AG09309 (cell line): ENCODE data around the gene GRIN3B.

Source experiments
- DNase-seq: peaks from one replicate; pipeline ENCODE4 v3.0.0-alpha.2; 2010; ENCODE audit warnings: low read depth
- H3K4me3 ChIP-seq: 2 replicates; pipeline ENCODE4 v1.5.1; 2011; ENCODE audit warnings: mild to moderate bottlenecking, low read depth, low read length, moderate library complexity; ENCODE audit not compliant: control insufficient read depth
- TF ChIP-seq, protein P1 (sequence below): IDR thresholded peaks from 2 replicates; pipeline ENCODE4 v1.5.1; 2011; ENCODE audit warnings: mild to moderate bottlenecking, low read depth, low read length, inconsistent platforms; ENCODE audit not compliant: insufficient read depth, control insufficient read depth; ENCODE audit errors: missing control alignments

GRIN3B gene

DNA sequence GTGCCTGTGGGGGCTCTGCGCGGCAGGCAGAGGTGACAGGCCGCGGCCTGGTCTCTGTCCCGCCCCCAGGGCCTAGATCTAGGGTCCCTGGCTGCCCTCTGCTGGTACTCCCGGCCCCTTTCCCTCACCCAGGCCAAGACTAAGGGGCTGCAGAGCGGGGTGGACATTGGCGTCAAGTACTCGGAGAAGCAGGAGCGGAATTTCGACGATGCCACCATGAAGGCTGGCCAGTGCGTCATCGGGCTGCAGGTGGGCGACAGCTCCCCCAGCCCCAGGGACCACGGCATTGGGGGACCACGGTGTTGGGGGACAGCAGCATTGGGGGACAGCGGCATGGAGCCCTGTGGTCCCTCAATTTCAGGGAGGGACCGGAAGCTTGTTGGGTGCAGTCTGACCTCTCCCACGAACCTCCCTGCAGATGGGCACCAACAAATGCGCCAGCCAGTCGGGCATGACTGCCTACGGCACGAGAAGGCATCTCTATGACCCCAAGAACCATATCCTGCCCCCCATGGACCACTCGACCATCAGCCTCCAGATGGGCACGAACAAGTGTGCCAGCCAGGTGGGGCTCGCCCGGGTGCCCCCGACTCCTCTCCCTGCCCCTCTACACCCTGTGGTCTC is 35.9 kb downstream of the GRIN3B start:
- no peak for DNase-seq
- TF ChIP-seq, protein P1, sequence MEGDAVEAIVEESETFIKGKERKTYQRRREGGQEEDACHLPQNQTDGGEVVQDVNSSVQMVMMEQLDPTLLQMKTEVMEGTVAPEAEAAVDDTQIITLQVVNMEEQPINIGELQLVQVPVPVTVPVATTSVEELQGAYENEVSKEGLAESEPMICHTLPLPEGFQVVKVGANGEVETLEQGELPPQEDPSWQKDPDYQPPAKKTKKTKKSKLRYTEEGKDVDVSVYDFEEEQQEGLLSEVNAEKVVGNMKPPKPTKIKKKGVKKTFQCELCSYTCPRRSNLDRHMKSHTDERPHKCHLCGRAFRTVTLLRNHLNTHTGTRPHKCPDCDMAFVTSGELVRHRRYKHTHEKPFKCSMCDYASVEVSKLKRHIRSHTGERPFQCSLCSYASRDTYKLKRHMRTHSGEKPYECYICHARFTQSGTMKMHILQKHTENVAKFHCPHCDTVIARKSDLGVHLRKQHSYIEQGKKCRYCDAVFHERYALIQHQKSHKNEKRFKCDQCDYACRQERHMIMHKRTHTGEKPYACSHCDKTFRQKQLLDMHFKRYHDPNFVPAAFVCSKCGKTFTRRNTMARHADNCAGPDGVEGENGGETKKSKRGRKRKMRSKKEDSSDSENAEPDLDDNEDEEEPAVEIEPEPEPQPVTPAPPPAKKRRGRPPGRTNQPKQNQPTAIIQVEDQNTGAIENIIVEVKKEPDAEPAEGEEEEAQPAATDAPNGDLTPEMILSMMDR: no peak

DNA sequence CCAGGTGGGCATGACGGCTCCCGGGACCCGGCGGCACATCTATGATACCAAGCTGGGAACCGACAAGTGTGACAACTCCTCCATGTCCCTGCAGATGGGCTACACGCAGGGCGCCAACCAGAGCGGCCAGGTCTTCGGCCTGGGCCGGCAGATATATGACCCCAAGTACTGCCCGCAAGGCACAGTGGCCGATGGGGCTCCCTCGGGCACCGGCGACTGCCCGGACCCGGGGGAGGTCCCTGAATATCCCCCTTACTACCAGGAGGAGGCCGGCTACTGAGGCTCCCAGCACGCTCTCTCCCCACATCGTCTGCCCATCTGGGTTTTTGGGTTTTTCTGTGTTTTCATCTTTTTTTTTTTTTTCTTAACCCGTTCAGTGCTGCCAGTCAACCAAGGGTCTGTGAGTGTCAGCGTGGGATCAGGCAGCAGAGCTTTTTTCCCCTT is 37.4 kb downstream of the GRIN3B start:
- no peak overlapping the region for H3K4me3 ChIP-seq
- TF ChIP-seq, protein P1: no peak
- no peak for DNase-seq

More for the DNA sequence above, 35.9 kb downstream of the GRIN3B start:
- no peak overlapping the region for H3K4me3 ChIP-seq

DNA sequence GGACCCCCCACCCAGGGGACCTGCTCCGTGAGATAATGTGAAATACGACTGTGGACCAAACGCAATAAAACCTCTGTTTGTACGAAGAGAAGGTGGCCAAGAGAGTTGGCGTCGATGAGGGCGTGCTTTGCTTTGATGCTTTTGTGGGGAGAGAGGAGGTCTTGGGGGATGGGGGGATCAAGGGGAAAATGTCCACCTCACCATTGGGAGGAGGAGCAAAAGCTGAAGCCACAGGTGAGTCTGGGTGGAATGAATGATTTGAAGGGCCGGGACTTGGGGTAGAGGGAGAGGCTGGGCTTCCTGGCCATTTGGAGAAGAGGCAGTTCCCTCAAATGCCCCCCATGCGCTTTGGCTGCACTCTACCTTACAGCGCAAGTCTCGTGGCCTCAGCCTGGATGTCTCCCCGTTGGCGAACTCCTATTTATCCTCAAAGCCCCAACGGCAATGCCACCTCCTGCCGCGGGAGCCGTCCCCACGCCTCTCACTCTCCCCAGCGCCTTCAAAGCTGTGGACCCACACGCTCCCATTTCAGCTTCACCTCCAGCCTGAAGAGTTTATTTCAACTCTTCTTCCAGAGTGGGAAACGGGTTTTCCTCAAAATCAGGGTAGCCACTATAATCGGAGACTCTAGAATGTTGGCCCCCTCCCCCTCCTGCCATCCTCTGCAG is 38.9 kb downstream of the GRIN3B start:
- DNase-seq: no peak
- H3K4me3 ChIP-seq: no peak overlapping the region

DNA sequence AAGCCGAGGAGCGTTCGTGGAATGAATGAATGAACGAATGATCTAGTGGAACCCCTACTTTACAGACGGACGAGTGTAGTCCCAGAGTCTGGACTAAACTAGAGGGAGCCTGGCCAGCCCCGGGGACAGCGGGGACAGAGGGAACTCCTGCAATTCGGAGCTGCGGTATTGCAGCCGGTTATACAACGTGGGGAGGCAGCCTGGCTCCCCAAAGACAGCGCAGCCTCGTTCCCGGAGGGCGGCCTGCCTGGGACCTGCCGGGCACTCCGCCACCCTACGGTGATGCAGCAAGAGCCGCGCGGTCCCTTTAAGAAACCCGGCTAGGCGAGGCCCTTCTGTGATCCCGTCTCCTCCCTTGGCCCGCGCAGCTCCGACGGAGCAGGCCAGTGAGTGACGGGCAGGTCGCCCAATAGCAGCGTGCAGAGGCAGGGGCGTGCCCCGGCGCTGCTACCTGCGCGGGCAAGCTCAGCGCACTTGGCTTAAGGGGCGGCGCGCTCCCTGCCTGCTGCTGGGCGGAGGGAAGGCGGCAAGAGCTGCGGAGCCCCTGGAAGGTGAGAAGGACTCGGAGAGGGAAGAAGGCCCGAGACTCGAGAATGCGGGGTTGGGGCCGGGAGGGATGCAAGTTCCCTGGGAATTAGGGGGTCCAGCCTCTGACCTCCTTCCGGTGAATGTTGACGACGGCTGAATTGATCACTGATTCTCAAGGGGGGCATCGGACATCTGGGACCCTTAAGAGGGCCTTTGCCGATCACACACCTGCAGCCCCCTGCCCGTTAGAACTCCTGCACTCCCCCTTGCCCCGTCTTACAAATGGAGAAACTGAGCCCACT is 39.6 kb downstream of the GRIN3B start, which contains the start of gene ABCA7:
TSS of gene ABCA7 (plus strand) at position 462 of the 830 bp plus-strand sequence. CDS start 1,255 bp downstream, outside the sequence.
- H3K4me3 ChIP-seq: peak within 1 kb of the TSS; percentile 54
- TF ChIP-seq, protein P1: no peak
- DNase-seq: peak; percentile 91

More for the DNA sequence above, 38.9 kb downstream of the GRIN3B start:
- TF ChIP-seq, protein P1: no peak

DNA sequence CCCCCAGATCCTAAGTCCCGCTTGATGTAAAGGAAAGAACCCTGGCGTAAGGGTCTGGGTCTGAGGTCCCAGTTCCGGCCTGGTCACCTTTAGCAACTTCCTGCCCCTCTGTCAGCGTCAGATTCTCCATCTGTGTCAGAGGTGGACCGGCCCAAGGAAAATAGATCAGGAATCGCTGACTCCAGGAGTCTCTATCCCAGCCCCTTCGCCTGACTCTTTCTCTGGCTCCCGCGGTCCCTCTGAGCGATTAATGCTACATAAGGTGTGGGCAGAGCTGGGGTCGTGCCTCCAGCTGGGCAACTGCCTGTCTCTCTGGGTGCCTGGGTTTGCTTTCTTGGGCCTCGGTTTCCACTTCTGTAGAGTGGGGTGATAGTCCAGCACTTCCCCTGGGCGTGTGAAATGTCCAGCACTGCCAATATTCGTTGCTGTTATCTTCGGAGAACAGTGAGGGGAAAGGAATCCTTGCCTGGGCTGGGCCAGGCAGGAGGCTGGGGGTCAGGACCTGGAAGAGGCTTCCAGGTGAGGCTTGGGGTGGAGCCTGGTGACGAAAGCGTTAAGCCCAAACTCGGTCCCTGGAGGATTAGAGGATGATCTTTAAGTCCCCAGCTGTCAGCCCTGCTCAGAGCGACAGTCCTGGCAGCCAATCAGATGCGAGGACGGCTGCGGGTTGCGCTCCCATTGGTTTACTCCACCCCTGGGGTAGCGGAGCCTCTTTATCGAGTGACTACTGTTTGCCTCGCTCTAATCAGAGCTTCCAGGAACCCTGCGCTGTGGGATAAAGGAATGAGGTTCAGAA is 40.5 kb downstream of the GRIN3B start:
- TF ChIP-seq, protein P1: no peak
- peak overlapping the region; percentile 54 for H3K4me3 ChIP-seq
- DNase-seq: peak; percentile 83
